ENCODE data around the gene AFG1L.
"Not testable (repeated sequence)": the region's sequence is repeated elsewhere in the genome, so short reads cannot be mapped to it uniquely, and the experiment has no call there.

DNA sequence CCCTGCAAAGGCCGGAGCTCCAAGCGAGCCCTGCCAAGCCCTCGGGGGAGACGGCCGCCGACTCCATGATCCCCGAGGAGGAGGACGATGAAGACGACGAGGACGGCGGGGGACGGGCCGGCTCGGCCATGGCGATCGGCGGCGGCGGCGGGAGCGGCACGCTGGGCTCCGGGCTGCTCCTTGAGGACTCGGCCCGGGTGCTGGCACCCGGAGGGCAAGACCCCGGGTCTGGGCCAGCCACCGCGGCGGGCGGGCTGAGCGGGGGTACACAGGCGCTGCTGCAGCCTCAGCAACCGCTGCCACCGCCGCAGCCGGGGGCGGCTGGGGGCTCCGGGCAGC is 266.4 kb downstream of the AFG1L start:
- TF ChIP-seq ZNF274 (IDR thresholded peaks at IDR 0.05; ENCODE audit: low read depth, low read length); YY1 (IDR thresholded peaks at IDR 0.05; ENCODE audit: insufficient read depth, insufficient read length); SUZ12 (IDR thresholded peaks at IDR 0.05; ENCODE audit: extremely low read depth, insufficient read depth, insufficient read length): not testable (repeated sequence)
